ENCODE measurements around the gene YIPF2.
"Not testable (repeated sequence)": the region's sequence is repeated elsewhere in the genome, so short reads cannot be mapped to it uniquely, and the experiment has no call there.

The YIPF2 gene

DNA sequence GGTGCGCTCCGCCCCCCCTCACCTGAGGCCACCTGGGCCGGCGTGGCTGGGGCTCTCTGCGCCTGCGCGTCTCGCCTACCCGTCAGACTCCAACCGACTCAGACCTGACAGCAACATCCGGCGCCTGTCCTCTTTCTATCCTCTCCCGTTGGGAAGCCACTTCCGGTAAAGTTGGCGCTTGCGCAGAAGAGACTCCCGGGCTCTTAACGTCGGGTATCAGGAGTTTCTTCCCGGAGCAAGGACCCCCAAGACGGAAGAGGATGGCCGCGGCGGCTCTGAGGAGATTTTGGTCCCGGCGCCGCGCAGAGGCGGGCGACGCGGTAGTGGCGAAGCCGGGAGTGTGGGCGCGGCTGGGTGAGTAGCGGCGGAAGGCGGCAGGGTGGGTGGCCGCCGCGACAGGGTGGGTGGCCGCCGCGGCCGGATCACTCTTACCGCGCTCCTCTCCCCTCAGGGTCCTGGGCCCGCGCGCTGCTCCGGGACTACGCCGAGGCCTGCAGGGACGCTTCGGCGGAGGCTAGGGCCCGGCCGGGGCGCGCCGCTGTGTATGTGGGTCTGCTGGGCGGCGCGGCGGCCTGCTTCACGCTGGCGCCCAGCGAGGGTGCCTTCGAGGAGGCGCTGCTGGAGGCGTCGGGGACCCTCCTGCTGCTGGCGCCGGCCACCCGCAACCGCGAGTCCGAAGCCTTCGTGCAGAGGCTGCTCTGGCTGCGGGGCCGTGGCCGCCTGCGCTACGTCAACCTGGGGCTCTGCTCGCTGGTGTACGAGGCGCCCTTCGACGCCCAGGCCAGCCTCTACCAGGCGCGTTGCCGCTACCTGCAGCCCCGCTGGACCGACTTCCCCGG lies at the start of gene YIPF2, which contains the start of gene TIMM29:
YIPF2 (minus strand) TSS at position 77 of the 839 bp plus-strand sequence. CDS start 229 bp downstream, outside the sequence.
TIMM29 (plus strand) TSS at position 249 of the 839 bp plus-strand sequence; CDS start at position 261, 12 bp downstream.
- DNase-seq = peak; percentile 91 to 99 (median 98)
- intact Hi-C loops (cut with DNase I) = loop anchor here (10.0 kb wide), 1 partner anchor 54 kb away; the partner anchor contains the start of gene CARM1

DNA sequence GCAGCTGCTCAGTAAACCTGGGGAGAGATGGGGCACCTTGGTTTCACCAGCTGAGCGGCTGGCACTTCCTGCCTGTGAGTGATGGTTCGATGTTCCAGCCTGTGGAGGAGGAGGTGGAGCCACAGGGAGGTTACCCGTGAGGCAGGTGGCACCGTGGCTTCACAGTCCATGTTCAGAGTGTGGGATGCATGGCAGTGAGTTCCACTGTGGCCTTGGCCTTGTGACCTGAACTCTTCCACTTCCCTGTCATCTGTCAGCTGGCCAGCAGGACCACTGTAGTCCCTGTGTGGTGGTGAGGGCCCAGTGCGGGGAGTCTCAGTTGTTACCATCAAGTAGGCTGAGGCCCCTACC lies 49.3 kb upstream of the YIPF2 start:
- no peak for DNase-seq
- intact Hi-C loops (cut with DNase I) = no loop called here

DNA sequence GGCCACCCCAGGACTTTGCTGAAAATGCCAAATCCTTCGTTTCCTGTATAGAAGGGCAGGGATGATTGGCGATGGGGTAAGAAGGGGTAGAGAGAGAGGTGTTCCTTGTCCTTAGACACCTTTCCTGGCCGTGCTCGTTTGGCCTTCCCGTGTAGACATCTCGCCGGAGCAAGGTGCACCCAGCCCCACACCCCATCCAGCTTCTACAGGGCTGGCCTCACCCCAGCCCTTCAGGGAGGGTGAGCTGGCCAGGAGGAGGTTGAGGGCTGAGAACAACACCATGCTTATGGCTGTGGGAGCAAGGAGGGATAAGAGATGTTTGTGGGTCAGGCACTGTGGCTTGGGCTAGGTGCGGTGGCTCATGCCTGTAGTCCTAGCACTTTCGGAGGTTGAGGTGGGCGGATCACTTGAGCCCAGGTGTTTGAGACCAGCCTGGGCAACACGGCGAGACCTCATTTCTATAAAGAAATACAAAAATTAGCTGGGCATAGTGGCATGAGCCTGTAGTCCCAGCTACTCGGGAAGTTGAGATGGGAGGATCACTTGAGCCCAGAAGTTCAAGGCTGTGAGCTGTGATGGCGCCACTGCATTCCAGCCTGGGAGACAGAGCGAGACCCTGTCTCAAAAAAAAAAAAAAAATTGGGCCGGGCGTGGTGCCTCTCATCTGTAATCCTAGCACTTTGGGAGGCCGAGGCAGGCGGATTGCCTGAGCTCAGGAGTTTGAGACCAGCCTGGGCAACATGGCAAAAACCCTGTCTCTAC lies 47.9 kb upstream of the YIPF2 start:
- intact Hi-C loops (cut with DNase I) = no loop called here
- no peak for DNase-seq

DNA sequence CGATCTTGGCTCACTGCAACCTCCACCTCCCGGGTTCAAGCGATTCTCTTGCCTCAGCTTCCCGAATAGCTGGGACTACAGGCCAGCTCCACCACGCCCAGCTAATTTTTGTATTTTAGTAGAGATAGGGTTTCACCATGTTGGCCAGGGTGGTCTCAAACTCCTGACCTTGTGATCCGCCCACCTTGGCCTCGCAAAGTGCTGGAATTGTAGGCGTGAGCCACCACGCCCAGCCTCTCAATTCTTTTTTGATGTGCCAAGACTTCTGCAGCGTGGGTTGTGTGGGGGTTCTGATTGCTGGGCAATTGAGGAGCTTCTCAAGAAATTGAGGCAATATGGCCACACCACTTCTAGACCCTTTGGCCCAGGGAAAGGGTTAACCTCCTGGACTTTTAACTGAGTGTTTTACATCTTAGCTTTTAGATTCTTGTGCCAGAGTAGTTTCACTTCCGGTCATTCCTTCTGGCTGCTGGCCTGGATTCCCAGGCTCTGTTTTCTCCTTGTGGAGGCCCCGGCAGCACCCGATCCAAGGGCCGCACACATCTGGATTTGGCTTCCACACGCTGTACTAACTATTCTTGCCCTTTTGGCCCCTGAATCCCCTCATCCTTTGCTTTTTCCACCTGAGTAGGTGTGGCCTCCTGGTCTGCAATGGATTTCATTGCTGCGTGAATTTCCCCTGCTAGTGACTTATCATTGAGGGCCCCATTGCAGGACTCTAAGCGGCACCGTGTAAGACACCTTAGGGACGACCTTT lies 47.1 kb upstream of the YIPF2 start:
- intact Hi-C loops (cut with DNase I) = no loop called here
- DNase-seq = peak in 1 of 42 donors; percentile 10

DNA sequence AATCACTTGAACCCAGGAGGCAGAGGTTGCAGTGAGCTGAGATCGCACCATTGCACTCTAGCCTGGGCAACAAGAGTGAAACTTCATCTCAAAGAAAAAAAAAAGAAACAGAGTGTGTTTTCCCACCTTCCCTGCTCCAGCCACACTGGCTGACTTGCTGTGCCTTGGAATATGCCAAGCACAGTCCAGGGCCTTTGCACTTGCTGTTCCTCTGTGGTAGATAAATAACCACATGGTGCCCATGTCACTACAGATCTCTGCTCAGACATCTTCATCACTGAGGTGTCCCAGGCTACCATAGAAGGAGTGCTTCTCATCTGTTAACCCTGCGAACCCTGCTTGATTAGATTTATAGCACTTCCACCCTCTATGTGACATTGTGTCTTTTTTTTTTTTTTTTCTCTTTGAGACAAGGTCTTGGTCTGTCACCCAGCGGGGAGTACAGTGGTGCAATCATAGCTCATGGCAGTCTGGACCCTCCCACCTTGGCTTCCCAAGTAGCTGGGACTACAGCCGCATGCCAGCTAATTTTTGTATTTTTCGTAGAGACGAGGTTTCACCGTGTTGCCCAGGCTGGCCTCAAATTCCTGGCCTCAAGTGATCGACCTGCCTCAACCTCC lies 42.8 kb upstream of the YIPF2 start:
- DNase-seq = no peak
- intact Hi-C loops (cut with DNase I) = no loop called here

DNA sequence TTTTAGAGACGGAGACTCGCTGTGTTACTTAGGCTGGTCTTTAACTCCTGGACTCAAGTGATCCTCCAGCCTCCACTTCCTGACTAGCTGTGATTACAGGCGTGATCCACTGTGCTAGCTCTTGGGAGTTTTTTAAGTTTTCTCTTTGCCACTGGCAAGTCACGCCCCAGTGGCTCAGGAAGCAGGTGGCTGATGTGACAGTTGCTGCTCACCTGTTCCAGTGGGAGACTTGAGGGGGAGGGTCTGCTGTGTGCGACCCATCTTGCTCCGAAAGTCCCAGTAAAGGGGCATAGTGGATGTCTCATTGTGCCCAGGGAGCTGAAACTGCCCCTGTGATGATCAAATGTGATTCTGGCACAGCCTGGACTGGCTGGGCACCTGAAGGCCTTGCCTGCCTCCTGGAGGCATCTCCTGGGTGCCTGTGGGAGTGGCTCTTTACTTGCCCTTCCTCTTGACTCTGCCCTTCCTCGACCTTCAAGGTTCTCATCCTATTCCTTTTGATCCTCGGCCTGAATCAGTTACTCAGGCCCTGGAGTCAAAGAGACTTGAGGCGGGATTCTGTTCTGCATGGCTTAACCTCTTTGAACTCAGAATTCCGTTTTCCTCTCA lies 40.2 kb upstream of the YIPF2 start:
- DNase-seq = no peak
- intact Hi-C loops (cut with DNase I) = no loop called here

DNA sequence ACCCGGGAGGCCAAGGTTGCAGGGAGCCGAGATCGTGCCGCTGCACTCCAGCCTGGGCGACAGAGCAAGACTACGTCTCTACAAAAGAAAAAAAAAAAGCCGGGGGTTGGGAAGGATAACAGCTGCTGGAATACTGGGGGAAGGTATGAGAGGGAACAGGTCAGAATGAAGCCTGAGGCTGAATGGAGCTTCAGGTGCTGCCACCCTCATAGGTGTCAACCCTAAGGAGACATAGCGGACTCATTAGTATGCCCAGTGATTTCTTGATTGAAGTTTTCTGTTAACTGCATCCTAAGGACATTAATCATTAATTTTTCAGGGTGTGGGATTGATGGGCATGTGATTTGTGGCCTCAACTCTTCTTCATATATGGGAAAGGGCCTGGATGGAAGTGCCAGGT lies 38.4 kb upstream of the YIPF2 start:
- no peak for DNase-seq
- intact Hi-C loops (cut with DNase I) = no loop called here

DNA sequence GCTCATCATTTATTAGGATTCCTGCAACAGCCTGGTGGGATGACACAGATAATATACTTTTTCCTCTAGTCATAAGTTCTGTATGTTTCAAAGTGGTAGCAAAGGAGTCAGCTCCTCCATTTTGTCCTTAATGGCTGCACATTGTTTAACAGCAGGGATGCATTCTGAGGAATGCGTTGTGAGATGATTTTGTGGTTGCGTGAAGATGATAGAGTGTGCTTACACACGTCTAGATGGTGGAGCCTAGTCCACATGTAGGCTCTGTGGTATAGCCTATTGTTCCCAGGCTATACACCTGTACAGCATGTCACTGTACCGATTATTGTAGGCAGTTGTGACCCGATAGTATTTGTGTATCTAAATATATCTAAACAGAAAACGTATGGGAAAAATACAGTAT lies 37.0 kb upstream of the YIPF2 start:
- DNase-seq = no peak
- intact Hi-C loops (cut with DNase I) = no loop called here

DNA sequence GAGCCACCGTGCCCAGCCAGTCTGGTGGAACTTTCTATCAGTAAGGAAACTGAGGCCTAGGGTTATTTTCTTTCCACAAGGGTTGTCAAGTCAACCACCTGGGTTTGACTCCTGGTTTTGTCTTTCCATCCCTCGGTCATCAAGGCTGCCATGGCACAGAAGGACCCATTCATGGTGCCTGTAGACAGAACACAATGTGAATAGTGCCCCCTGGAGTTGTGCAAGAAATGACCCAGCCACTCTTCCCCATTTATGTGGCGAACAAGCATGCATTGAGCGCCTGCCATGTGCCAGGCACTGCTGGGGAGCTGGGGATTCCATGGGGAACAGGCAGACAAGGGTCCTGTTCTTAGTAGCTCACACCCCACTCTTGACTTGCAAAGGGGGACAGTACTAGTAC lies 36.5 kb upstream of the YIPF2 start:
- intact Hi-C loops (cut with DNase I) = no loop called here

DNA sequence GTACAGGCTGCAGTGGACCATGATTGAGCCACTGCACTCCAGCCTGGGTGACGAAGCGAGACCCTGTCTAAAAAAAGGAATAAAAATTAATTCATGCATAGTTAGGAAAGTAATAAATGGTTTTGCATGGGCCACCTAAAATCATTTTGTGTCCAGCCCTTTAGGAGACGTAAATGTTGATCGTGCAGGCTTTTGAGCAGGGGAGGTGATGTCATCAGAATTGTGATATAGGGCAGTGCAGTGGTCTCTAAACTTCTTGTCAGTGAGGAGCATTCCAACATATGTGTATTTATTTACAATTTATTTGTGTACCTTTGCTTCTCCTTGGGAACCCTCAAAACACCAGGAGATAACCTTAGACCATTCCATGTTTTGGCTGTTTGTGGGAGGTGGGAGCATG lies 35.4 kb upstream of the YIPF2 start:
- no peak for DNase-seq
- intact Hi-C loops (cut with DNase I) = no loop called here

More for the DNA sequence above, 36.5 kb upstream of the YIPF2 start:
- no peak for DNase-seq

DNA sequence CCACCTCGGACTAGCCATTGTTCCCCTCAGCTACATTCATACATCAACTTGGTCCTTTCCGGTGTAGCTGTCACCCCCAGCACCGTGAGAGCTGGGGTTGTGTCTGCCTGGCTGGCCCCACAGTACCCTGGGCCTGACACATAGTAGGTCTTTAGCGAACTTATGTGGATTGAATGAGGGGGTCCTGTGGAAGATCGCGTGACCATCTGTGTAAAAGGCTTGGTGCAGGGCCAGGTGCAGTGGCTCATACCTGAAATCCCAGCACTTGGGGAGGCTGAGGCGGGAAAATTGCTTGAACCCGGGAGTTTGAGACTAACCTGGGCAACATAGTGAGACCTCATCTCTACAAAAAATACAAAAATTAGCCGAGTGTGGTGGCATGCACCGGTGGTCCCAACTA lies 34.4 kb upstream of the YIPF2 start:
- no peak for DNase-seq
- intact Hi-C loops (cut with DNase I) = no loop called here

DNA sequence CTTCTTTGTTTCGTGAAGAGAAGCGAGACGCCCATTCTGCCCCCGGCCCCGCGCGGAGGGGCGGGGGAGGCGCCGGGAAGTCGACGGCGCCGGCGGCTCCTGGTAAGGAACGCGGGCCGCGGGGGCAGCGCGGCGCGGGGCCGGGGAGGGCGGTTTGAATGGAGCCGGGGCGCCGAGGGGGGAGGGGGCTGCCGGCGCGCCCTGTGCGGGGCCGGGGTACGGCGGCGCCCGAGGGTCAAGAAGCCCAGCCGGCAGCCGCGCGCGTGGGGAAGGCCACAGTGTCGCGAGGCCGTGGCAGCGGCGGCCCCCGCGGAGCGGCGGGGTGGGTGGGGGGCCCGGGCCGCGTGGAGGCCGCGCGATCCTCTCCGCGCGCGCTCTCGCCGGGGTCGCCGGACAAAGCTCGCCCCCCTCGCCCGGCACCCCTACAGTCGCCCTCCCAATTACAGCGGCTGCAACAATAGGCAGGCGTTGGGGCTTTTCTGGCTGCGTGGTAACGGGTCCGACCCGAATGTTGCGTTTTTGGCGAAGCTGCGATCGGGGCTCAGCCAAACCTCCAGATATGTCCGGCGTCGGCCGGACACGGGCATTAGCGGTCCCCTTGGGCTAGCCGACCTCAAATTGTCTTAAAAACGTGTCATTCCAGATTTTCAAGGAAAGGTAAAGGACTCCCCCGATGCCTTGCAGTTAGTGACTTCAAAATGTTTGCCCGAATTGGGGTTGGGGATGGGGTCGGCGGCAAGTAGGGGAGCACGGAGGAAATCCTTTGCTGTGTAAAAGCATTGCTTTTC lies 32.8 kb upstream of the YIPF2 start:
- peak in 22 of 42 donors; percentile 7 to 86 (median 73) for DNase-seq
- intact Hi-C loops (cut with DNase I) = no loop called here

DNA sequence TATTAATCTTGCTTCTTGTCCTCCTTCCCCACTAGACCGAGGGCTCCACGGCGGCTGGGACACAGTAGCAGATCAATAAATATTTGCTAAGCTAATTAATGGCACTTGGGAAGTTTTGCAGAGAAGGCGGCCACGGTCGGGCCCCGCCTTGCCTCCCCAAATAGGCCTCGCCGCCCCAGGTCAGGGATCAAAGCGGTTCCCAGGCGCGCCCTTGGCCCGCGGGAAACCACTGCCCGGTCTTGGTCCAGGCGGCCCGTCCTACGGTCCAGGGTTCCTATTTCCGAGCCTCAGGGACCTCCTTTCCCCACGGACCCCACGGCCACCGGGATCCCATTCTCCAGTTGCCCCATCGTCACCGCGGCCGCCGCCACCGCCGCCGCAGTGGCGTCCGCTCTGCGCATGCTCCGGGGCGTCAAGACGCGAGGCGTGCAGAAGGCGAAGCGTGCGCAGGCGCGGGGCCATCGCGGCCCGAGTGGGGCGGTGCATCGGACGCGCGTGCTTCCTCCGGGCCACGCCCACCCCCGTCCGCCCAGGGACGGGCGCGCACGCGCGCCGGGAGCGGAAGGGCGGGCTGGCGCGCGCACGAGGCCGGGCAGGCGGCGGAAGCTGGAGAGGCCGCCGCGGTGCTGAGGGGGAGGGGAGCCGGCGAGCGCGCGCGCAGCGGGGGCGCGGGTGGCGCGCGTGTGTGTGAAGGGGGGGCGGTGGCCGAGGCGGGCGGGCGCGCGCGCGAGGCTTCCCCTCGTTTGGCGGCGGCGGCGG lies 32.1 kb upstream of the YIPF2 start, which contains the start of gene SMARCA4:
SMARCA4 (plus strand) TSS at position 717 of the 759 bp plus-strand sequence. CDS start 23,122 bp downstream, outside the sequence.
- DNase-seq = peak; percentile 73 to 98 (median 95)
- intact Hi-C loops (cut with DNase I) = no loop called here

DNA sequence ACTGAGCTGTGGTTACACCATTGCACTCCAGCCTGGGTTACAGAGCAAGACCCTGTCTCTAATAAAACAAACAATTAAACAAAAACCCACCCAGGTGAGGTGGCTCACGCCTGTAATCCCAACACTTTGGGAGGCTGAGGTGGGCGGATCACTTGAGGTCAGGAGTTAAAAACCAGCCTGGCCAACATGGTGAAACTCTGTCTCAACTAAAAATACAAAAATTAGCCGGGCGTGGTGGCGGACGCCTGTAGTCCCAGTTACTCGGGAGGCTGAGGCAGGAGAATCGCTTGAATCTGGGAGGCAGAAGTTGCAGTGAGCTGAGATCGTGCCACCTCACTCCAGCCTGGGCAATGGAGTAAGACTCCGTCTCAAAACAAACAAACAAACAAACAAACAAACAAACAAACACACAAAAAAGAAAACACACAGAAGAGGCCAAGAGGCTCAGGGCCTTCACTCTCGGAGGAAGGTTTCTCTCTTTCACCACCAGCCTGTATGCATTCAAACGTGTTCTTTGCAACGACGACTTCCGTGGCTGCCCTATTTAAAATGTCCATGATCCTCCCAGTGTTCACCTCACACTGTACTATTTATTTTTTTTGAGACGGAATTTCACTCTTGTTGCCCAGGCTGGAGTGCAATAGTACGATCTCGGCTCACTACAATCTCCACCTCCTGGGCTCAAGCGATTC lies 31.0 kb upstream of the YIPF2 start:
- intact Hi-C loops (cut with DNase I); DNase-seq: not testable (repeated sequence)

DNA sequence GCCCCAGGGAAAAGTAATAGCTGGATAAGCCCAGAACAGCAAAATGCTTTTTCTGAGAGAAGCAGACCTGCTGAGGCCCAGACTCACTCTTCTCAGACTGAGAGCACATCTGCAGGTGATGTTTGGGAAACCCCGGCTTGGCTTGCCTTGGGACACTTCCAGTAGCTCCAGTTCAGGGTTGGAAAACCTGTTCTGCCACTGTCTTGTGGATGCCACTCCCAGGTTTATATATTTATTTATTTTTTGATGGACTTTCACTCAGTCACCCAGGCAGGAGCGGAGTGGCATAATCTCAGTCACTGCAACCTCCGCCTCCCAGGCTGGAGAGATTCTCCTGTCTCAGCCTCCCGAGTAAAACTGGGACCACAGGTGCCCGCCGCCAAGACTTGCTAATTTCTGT lies 24.4 kb upstream of the YIPF2 start:
- DNase-seq = no peak
- intact Hi-C loops (cut with DNase I) = no loop called here

DNA sequence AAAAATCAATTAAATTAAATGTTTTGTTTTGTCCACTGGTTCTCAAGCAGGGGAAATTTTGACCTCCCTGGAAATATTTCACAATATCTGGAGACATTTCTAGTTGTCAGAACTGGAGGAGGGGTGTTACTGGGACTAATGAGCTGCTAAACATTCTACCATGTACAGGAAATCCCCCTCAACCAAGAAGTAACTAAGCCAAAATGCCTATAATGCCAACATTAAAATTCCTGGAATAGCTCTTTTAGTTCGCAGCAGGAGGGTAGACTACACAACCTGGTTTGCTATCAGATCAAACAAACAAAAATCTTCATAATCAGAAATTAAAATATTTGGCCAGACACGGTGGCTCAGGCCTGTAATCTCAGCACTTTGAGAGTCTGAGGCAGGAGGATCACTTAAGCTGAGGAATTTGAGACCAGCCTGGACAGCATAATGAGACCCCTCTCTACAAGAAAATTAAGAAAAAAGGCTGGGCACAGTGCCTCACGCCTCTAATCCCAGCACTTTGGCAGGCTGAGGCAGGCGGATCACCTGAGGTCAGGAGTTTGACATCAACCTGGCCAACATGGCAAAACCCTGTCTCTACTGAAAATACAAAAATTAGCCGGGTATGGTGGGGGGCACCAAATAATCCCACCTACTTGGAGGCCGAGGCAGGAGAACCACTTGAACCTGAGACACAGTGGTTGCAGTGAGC lies 18.7 kb upstream of the YIPF2 start:
- no peak for DNase-seq

More for the DNA sequence above, 18.7 kb upstream of the YIPF2 start:
- intact Hi-C loops (cut with DNase I) = no loop called here

Data from head of caudate nucleus (tissue), 42 donors.